Astrocyte (in vitro differentiated cells and primary cell): ENCODE results near the gene SHC3. TPM values are rescaled to one million over a fixed set of nuclear protein-coding genes. Genes with fewer than 3 reads are reported as not detected.

ENCODE experiments used
- DNase-seq: peaks from one replicate; pipeline ENCODE4 v3.0.0-alpha.2; 2010; ENCODE audit warnings: low read depth
- FAIRE-seq: peaks from 2 replicates; lab custom pipeline; 2011; peaks lifted over from hg19 to GRCh38; lab: Jason Lieb, UNC
- H2AFZ ChIP-seq: 2 replicates; pipeline ENCODE4 v1.6.0; 2012; ENCODE audit warnings: low read depth, low read length, inconsistent platforms
- H3K27ac ChIP-seq: 2 replicates; pipeline ENCODE4 v1.5.1; 2011; ENCODE audit warnings: low read depth, low read length, inconsistent platforms
- H3K27me3 ChIP-seq: 2 replicates; pipeline ENCODE4 v1.6.0; 2011; ENCODE audit warnings: low read length, inconsistent platforms; ENCODE audit not compliant: insufficient read depth
- H3K36me3 ChIP-seq: 2 replicates; pipeline ENCODE4 v1.5.1; 2011; ENCODE audit warnings: low read length, inconsistent platforms; ENCODE audit not compliant: insufficient read depth
- H3K4me1 ChIP-seq: 2 replicates; pipeline ENCODE4 v1.5.1; 2011; ENCODE audit warnings: low read length, inconsistent platforms; ENCODE audit not compliant: insufficient read depth
- H3K4me2 ChIP-seq: 2 replicates; pipeline ENCODE4 v1.6.0; 2012; ENCODE audit warnings: low read length, inconsistent platforms
- H3K4me3 ChIP-seq: 2 replicates; pipeline ENCODE4 v1.5.1; 2011; ENCODE audit warnings: low read depth, mild to moderate bottlenecking, low read length, inconsistent platforms; ENCODE audit not compliant: insufficient read depth
- H3K79me2 ChIP-seq: 2 replicates; pipeline ENCODE4 v1.6.0; 2012; ENCODE audit warnings: mild to moderate bottlenecking, low read length, inconsistent platforms; ENCODE audit not compliant: insufficient read depth
- H3K9ac ChIP-seq: 2 replicates; pipeline ENCODE4 v1.6.0; 2012; ENCODE audit warnings: mild to moderate bottlenecking, low read length, inconsistent platforms
- H3K9me3 ChIP-seq: 2 replicates; pipeline ENCODE4 v1.5.1; 2012; ENCODE audit warnings: low read depth, mild to moderate bottlenecking, low read length, inconsistent platforms; ENCODE audit not compliant: insufficient read depth
- H4K20me1 ChIP-seq: 2 replicates; pipeline ENCODE4 v1.6.0; 2012; ENCODE audit warnings: low read length, inconsistent platforms; ENCODE audit not compliant: insufficient read depth
- H3K27ac Mint-ChIP-seq: one replicate; pipeline ENCODE4 v1.8.0; 2021; ENCODE audit warnings: mild to moderate bottlenecking, mixed read lengths; ENCODE audit not compliant: unreplicated experiment
- H3K27me3 Mint-ChIP-seq: one replicate; pipeline ENCODE4 v1.8.0; 2021; ENCODE audit warnings: low read depth, mixed read lengths; ENCODE audit not compliant: unreplicated experiment
- H3K36me3 Mint-ChIP-seq: one replicate; pipeline ENCODE4 v1.8.0; 2021; ENCODE audit warnings: low read depth, mixed read lengths; ENCODE audit not compliant: unreplicated experiment
- H3K4me1 Mint-ChIP-seq: one replicate; pipeline ENCODE4 v1.8.0; 2021; ENCODE audit warnings: low read depth, mixed read lengths; ENCODE audit not compliant: unreplicated experiment
- H3K4me3 Mint-ChIP-seq: one replicate; pipeline ENCODE4 v1.8.0; 2021; ENCODE audit warnings: mild to moderate bottlenecking, moderate library complexity, mixed read lengths; ENCODE audit not compliant: unreplicated experiment
- H3K9me3 Mint-ChIP-seq: one replicate; pipeline ENCODE4 v1.8.0; 2021; ENCODE audit warnings: mild to moderate bottlenecking, mixed read lengths; ENCODE audit not compliant: unreplicated experiment
- CTCF ChIP-seq: IDR thresholded peaks from 2 replicates; pipeline ENCODE4 v1.5.1; 2011; ENCODE audit warnings: low read depth, mild to moderate bottlenecking, inconsistent platforms, low read length, moderate library complexity; ENCODE audit not compliant: insufficient read depth
- EZH2 ChIP-seq: IDR thresholded peaks from 2 replicates; pipeline ENCODE4 v1.6.1; 2012; ENCODE audit warnings: mild to moderate bottlenecking, low read length, inconsistent platforms; ENCODE audit not compliant: insufficient read depth
- total RNA-seq: library from RNA; stranded (reverse); gene quantifications from 2 replicates; pipeline ENCODE4 v1.2.1, GENCODE V29; 2021

Gene SHC3
- total RNA-seq, 1 donor from 2014 or later = 4.6 TPM

GRCh38 chr9:88993327-88993726 is 185.3 kb downstream of the SHC3 start:
- Mint-ChIP-seq H3K27me3 (peaks cover 2% of the 10 kb centered on the region), H3K9me3 (no peaks in the 10 kb centered on the region), H3K36me3 (peaks cover 10% of the 10 kb centered on the region), H3K27ac (no peak overlapping the region), H3K4me1 (peaks cover 17% of the 10 kb centered on the region), H3K4me3 (peak overlapping the region; percentile 66)
- peaks cover 64% of the 10 kb centered on the region for H3K79me2 ChIP-seq
- peaks cover 27% of the 10 kb centered on the region for H3K4me1 ChIP-seq
- no peak overlapping the region for H2AFZ ChIP-seq
- peaks cover 18% of the 10 kb centered on the region for H3K36me3 ChIP-seq
- no peaks in the 10 kb centered on the region for H3K27me3 ChIP-seq
- H3K9ac ChIP-seq = peak overlapping the region; percentile 37
- H3K4me2 ChIP-seq = peak overlapping the region; percentile 96
- H3K9me3 ChIP-seq = no peaks in the 10 kb centered on the region
- no peak for FAIRE-seq
- DNase-seq = no peak
- no peak overlapping the region for H3K27ac ChIP-seq
- peak overlapping the region; percentile 98 for H3K4me3 ChIP-seq
- TF ChIP-seq EZH2 (no peak), CTCF (no peak)
- H4K20me1 ChIP-seq = peaks cover 61% of the 10 kb centered on the region

GRCh38 chr9:88992556-88992955 is 186.1 kb downstream of the SHC3 start:
- peaks cover 2% of the 10 kb centered on the region for H3K27me3 Mint-ChIP-seq
- H3K4me1 ChIP-seq = peaks cover 27% of the 10 kb centered on the region

More at GRCh38 chr9:88992556-88992955, 186.1 kb downstream of the SHC3 start:
- DNase-seq = no peak
- Histone ChIP-seq H2AFZ (no peak overlapping the region), H4K20me1 (peaks cover 56% of the 10 kb centered on the region), H3K36me3 (peaks cover 18% of the 10 kb centered on the region), H3K9ac (peak overlapping the region; percentile 89), H3K4me2 (peak overlapping the region; percentile 96), H3K4me3 (peak overlapping the region; percentile 98), H3K27me3 (no peaks in the 10 kb centered on the region), H3K27ac (no peak overlapping the region), H3K9me3 (no peaks in the 10 kb centered on the region), H3K79me2 (peaks cover 59% of the 10 kb centered on the region)
- TF ChIP-seq EZH2 = no peak
- no peak for TF ChIP-seq CTCF
- Mint-ChIP-seq H3K27ac (no peak overlapping the region), H3K4me3 (peak overlapping the region; percentile 95), H3K36me3 (peaks cover 10% of the 10 kb centered on the region), H3K9me3 (peaks cover 2% of the 10 kb centered on the region), H3K4me1 (peaks cover 16% of the 10 kb centered on the region)
- no peak for FAIRE-seq
